Measurements from ENCODE around the gene RCOR2.
"Not testable (repeated sequence)": the region's sequence is repeated elsewhere in the genome, so short reads cannot be mapped to it uniquely, and the experiment has no call there.

RCOR2 gene

DNA sequence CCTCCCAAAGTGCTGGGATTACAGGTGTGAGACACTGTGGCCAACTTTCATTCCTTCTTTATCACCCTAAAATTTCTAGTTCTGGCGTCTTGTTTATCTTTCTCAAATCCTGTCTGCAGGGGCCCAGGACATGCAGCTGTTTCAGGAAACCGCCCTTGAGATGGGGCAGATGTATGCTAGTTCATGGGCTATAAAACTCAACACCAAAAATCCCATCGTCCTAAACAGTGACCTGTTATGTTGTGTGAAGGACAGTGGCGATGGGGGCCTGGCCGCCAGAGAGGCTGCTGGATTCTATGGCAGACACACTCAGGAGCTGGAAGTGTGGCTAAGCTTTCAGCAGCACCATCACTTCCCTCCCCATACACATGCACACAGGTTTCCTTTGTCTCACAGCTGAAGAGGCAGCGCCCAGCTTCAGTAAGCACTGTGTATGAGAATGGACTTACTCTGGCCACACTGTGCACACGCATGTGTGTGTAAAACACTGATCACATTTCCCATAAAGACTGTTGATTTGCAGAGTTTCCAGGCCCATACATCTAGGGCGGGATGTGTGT, 41.4 kb downstream of the RCOR2 start:
- DNase-seq, result no peak

DNA sequence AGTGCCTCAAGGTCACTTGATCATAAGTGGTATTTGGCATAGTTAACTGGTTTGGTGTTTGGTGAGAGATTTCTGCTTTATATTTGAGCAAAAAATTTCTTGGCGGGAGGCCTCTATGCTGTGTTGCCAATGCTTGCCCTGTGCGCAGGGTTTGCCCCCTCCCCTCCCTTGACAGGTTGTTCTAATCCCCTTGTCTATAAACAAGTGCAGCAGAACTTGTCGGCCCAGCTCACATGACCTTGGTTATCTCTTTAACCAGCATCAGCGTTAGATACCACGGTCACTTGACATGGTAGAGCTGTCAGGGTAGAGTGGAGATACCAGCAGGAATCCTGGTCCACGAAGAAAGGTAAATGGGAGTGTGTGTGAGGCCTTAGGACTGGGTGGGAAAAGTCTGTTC, 42.5 kb downstream of the RCOR2 start:
- no peak for DNase-seq

DNA sequence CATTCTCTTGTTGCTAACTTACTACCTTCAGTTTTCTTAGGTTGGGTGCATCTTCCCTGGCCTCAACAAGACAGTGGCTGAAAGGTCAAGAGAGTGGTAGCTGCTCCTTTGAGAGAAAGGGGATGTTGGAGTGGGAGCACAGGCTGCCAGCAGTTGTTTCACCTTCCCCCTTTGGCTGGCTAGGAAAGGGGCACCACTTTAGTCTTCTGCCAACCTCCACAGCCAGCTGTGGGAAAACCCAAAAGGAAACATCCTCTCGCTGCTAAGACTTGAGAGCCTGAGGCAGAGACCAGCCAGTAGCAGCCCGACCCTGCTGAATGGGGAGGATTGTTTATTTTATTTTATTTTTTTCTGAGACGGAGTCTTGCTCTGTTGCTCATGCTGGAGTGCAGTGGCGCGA, 43.7 kb downstream of the RCOR2 start:
- DNase-seq, result no peak

DNA sequence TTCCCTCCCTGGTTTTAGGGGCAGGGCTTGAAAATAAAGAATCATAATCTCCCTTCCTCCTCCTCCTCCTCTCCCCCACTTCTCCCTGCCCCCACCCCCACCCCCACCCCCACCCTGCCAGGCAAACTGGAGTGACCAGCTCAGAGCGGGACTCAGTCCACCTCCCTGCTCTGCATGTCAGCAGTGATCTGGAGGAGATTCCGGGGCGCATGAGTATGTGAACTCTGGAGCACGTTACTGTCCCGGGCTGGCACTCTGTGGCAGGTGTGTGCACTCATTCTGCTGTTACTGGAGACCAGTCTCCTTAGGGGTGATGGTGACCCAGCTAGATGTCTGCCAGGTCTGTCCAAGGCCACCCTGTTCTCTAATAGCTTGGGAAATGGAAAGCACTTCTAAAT, 44.2 kb downstream of the RCOR2 start:
- no peak for DNase-seq

DNA sequence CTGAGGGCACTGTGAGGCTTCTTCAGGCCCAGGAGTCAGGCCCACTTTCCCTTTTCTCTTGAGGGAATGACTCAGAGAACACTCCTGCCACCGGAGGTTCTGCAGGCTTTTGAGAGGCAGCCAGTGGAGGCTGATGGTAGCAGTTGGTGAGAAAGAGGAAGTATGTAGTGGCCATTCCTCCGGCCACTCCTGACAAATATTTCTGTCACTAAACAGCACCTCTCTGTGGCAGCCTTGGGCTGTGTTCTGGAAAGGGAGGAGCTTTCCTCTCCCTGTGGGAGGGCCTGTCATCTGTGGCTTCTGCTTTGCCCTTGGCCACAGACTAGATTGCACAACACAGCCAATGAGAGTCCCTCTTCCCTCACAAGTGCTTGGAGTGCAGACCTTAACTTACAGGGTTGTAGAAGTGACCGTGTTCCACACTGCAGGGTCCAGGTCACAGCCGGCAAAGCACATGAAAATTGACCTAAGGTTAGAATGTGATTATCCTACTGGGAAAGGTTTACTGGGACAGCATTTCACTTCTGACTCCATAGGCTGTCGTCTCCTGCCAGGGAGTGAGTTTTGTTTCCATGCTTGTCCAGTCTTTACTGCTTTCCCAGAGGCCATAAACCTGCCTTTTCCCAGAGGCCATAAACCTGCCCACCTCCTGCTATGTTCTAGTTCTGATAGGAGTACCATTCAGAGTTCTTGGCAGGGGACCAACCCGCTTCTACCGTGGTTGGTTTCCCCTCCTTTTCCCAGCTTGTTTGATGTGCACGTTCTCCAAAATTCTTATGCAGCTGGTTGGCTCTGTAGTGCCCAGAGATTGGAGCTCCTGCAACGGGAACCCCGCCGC, 44.8 kb downstream of the RCOR2 start:
- peak; percentile 91 for DNase-seq

DNA sequence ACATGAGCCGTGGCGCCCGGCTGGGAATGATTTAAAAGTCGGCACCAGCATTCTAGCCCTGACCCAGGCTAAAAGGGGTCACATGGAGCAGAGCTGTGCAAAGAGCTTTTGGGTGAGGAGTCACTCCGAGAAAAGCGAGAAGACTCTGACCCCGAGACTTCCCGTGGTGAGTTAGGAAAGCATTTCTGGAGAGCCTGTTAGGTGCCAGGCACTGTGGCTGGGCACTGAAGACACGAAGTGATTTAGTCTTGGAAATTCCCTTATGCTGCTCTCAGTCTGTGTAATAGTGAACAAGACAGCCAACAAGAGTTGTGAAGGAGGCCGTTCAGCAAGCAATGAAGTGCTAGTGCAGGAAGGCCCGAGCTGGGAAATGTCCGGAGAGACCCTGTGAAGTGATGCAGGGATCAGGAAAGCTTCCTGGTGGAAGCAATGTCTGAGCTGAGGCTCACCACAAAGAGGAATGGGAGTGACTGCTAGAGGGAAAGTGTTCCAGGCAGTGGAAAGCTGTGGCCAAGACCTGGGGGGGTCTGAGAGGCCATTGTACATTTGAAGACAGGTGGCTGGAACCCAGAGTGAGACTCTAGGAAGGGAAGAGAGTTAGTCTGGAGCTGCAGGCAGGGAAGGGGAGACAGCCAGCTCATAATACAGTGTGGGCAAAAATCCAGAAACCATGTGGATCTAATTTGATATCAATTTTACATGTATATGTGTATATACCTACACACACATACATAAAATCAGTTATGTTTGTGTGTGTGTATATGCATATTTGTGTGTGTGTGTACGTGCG, 46.4 kb downstream of the RCOR2 start:
- DNase-seq, result no peak

DNA sequence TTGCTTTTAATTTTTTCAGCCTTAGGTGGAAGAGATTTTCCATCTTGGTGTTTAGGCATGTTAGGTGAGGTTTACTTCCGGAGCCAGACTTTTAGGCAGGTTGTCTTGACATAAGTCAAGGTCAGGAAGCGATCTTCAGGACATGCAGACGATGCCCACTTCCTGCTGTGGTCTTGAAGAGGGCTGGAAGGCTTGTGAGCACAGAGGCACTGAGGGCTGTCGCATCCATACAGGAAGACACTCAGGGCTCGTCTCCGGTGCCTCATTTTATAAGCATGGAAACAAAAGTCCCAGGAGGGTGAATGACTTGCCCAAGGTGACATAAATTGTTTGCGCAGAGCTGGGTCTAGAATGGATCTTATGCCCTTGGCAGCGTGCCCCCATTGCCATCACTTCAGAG, 47.3 kb downstream of the RCOR2 start:
- DNase-seq, result no peak

DNA sequence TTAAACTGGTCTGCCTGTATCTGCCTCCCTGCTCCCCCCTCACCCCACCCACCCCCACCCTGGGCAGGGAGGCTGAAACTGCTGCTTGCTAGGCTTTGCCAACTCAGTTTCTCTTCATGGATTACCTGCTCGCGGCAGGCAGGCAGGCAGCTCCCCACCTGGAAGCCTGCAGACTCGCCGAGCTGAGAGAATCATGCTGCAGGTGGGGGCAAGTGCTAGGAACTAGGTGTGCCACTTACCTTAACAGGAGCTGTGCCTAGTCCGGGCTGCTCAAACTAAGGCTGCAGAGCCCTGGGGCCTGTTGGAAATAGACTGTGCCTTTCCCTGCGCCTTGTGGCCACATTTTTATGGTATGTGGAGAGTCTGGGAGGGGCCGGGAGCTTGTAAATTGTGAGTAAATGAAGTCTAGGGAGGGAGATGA, 47.8 kb downstream of the RCOR2 start:
- DNase-seq, result no peak

DNA sequence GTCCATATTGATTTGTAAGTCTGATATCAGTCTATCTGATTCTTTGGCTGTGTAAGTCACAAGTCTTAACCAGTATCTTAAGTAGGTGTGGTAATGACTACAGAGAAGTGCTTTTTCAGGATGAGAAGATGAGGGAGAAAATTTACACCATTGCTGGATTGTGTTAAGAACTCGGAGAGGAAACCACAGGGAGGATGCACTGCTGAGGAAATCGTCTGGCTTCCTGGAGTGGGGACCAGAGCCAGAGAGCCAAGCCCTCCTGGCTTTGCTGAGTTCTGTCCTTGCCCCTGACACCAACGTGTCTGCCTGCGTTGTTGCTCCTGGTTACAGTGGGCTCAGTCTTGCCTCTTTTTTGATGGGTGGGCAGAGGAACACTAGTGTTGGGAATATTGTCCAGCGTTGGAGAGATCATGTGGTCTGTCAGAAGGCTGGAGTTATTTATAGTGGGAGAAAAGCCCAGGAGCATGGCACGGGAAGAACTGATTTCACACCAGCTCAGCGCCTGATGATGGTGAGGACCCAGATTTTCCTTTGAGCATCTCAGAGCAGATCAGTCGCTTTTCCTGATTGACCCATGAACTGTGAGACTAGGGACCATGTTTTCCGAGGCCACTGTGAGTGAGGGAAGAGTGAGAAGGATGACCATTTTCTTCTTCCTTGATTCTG, 48.4 kb downstream of the RCOR2 start:
- no peak for DNase-seq

DNA sequence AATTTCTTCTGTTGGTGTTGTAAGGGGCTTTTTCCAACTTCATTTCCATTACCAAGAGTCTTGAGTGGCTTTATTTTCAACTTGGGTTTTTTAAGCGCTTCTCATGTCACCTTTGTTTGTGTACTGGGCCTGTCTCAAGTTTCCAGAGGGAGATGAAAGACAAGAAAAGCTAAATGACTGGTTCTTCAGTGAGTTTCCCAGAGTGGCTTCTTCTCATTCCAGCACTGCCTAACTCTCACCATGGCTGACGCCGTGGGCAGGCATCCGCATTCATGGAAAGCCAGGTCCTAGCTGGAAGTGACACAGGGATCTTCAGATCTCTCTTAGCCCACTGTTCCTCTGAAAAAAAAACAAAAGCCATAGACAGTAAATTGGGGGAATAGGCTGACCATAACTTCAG, 49.5 kb downstream of the RCOR2 start:
- DNase-seq, result no peak

DNA sequence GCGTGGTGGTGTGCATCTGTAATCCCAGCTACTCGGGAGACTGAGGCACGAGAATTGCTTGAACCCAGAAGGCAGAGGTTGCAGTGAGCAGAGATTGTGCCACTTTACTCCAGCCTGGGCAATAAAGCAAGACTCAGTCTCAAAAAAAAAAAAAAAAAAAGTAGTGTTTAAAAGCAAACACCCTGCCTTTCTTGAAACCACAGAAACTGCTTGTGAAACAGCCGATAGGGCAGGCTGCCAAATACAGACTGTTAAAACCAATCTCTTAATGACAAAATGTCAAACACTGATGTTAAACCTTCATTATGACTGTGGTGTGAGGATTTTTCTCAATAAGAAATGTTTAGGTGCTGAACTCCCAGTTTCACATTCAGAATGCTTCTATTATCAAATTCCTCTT, 50.8 kb downstream of the RCOR2 start:
- peak; percentile 26 for DNase-seq

DNA sequence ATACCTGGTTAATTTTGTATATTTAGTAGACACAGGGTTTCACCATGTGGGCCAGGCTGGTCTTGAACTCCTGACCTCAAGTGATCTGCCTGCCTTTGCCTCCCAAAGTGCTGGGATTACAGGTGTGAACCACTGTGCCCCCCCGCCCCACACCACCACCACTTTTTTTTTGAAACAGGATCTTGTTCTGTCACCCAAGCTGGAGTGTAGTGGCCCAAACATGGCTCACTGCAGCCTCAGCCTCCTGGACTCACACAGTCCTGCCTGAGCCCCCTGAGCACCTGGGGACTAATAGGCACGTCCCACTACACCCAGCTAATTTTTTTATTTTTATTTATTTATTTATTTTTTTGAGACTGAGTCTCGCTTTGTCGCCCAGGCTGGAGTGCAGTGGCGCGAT, 53.3 kb downstream of the RCOR2 start:
- DNase-seq, result not testable (repeated sequence)

DNA sequence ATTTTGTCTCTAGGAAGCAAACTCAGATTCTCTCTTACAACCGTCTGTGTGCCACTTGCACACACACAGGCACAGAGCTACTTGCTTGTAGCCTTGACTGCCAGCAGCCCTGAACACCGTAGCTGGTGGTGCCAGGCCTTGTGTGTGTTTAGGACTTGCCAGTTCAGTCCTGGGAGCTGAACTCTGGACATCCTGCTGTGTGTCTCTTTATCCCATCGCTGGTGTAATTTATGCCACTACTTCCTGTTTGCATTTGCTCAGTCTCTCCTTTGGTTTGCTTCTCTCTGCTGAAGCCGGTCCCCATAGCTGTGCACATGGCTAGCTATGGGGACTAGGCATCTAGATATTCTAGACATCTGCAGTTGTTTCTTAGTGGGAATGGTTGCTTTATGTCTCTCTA, 54.0 kb downstream of the RCOR2 start:
- no peak for DNase-seq
